ENCODE results near the gene CCDC71.

DNA sequence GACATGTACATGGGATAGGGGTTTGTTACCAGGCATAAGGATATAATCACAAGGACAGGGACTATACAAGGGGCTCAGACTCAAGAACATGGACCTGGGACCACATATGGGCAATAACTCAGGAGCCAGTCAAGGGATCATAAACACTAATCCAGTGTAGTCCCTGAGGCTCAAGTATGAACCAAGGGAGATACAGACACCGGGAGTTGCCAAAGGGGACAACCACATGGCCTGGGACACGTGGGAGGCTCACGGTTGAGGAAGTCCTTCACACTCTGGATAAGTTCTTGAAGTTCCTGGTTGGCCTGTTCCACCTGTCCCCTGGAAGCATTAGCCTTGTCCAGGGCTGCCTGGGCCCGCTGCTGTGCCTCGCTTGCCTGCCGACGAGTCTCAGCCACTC lies 43.7 kb downstream of the CCDC71 start:
- TF ChIP-seq, protein P1, sequence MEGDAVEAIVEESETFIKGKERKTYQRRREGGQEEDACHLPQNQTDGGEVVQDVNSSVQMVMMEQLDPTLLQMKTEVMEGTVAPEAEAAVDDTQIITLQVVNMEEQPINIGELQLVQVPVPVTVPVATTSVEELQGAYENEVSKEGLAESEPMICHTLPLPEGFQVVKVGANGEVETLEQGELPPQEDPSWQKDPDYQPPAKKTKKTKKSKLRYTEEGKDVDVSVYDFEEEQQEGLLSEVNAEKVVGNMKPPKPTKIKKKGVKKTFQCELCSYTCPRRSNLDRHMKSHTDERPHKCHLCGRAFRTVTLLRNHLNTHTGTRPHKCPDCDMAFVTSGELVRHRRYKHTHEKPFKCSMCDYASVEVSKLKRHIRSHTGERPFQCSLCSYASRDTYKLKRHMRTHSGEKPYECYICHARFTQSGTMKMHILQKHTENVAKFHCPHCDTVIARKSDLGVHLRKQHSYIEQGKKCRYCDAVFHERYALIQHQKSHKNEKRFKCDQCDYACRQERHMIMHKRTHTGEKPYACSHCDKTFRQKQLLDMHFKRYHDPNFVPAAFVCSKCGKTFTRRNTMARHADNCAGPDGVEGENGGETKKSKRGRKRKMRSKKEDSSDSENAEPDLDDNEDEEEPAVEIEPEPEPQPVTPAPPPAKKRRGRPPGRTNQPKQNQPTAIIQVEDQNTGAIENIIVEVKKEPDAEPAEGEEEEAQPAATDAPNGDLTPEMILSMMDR (IDR thresholded peaks at IDR 0.05) = no peak
- no peak for TF ChIP-seq POLR2A (IDR thresholded peaks at IDR 0.05)

Measured in adrenal gland (tissue), 5 donors.